GM19193 (cell line): ENCODE measurements around the gene HOXC9.

ENCODE experiments used
- POLR2A ChIP-seq: IDR thresholded peaks from 4 replicates; pipeline ENCODE4 v1.6.1; 2011; ENCODE audit not compliant: insufficient read depth, insufficient read length; ENCODE audit errors: extremely low read depth

Gene HOXC9

GRCh38 chr12:53986686-53987483 lies 13.1 kb upstream of the HOXC9 start:
- TF ChIP-seq POLR2A, result no peak

- no peak for TF ChIP-seq POLR2A
These were observed 12.2 kb upstream of the HOXC9 start for GRCh38 chr12:53987787-53988230.

- TF ChIP-seq POLR2A, result no peak
These were observed 11.3 kb upstream of the HOXC9 start for GRCh38 chr12:53988541-53989226.

DNA sequence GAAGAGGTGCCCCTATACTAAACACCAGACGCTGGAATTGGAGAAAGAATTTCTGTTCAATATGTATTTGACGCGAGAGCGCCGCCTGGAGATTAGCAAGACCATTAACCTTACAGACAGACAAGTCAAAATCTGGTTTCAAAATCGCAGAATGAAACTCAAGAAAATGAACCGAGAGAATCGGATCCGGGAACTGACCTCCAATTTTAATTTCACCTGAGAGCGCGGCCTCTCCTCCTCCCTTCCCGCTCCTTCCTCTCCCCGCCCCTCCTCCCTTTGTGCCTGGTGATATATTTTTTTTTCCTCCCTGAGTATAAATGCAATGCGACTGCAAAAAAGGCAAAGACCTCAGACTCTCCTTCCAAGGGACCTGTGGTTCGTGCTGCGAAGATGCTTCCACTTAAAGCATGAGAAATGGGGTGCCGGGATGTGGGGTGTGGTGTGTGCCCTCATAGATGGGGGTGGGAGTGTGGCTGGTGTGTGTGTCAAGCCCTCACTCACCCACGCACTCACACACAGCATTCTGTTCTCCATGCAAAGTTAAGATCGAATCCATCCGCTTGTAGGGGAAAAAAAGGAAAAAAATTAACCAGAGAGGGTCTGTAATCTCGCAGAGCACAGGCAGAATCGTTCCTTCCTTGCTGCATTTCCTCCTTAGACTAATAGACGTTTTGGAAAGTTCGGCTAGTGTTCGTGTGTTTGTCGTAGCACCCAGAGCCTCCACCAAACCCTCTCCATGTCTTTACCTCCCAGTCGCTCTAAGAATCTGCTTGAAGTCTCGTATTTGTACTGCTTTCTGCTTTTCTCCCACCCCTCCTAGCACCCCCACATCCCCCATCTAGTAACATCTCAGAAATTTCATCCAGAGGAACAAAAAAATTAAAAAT lies 10.5 kb upstream of the HOXC9 start:
- TF ChIP-seq POLR2A, result no peak

DNA sequence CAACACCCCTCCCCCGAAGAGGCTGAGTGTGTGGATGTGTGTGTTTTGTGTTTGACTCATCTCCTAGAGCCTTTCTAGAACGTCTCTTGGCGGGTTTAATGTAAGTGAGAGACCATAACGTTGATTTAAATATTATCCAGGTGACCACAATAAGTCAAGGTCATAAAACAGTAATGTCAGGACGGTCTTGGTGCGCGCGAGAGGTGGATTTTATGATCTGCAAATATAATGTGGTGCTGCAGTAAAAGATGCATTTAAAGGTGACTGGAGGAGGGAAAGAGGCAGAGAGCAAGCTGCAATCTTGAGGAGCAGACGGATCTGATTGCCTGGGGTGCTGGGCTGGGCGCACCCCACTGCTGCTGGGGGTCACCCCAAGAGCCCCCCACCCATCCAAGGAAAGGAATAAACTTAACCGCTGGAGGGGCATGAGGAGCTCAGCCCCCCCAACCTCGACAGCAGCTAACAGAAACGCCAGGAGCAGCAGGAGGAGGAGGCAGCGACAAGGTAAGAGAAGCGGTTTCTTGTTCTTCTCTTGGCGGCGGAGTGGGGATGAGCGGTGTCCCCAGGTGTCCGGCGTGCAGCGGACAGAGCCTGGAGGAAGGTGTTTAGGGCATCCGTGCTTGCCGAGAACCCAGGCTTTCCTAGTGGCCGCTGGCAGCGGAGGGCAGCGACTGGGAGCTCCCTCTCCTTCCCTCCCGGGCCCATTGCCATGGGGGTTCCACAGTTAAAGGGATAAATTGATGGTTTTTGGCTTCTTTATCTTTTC lies 9.5 kb upstream of the HOXC9 start:
- no peak for TF ChIP-seq POLR2A

DNA sequence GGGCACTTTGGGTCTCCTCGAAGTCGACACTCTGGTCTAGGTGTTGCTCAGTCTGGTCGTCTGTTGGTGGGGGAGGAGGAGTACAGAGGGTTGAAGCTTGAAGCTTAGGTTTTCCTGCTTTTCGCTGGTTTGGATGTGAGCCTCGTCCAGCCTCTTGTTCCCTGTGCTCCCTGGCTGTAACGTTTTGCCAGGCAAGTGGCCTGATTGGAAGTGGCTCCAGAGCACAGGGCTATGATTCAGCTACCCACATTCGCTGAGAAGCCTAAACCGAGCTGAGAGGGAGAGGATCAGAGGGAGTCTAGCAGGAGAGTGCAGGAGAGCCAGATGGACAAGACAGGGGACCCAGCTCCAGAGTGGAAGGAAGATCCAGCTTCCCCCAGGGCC lies 8.9 kb upstream of the HOXC9 start:
- TF ChIP-seq POLR2A, result no peak

DNA sequence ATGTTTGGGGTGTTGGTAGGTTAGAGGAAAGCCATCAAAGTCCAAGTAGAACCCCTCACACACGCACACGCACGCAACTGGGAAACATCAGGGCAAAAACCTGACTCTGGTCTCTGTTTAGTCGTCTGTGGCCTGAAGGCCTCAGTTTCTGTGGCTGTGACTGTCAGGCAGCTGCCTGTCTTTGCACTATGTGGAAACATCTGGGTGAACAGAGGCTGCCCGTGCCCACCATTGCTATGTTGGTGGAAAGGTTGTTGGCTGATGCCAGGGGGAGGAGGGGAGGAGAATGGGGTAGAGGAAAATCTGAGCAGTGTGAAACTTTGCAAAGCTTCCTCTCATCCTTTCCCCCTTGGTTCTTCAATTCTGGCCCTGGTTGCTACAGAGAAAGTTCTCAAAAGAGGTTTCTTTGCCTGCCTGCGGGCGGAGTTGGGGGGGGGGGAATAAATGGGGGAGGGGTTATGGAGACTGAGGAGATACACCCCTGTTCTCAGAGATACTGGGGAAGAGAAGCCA lies 7.5 kb upstream of the HOXC9 start:
- no peak for TF ChIP-seq POLR2A

DNA sequence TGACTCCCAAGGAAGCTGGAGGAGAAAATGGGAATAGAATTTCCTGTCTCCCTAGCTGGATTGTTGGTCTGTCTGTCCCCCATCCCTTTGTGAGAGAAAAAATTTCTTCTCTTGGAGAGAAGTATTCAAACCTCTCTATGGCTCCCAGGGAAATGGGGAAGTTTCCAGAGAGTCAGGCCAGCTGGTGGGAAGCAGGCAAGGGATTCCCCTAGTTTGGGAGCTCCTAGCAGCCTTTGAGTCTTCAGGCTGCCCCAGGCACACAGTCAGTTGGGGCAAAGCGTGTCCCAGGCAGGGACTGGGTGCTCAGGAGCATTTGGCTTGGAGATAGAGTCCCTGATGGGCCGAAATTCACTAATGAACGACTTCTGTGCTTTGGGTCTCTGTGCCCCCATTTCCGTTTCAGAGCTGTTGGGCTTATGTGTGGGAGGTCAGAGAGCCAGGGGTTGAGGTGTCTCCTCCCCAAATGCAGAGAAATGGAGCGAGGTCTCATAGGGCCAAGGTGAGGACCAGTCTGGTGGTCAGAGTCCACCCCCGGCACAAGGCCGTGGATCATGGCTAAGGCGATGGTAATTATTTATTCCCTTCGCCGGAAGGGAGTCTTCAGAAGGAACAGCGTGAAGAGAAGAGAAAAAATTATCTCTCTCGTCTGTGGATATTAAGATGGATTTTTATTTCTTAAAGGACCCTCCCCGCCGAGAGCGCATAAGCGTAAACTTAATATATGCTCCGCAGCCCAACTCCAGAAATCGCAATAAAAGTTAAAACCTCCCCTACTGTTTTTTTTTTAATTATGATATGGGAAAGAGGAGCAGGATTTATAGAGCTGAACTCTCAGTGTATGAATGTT lies 6.6 kb upstream of the HOXC9 start:
- no peak for TF ChIP-seq POLR2A

GRCh38 chr12:53994009-53994263 lies 6.0 kb upstream of the HOXC9 start:
- TF ChIP-seq POLR2A, result no peak

DNA sequence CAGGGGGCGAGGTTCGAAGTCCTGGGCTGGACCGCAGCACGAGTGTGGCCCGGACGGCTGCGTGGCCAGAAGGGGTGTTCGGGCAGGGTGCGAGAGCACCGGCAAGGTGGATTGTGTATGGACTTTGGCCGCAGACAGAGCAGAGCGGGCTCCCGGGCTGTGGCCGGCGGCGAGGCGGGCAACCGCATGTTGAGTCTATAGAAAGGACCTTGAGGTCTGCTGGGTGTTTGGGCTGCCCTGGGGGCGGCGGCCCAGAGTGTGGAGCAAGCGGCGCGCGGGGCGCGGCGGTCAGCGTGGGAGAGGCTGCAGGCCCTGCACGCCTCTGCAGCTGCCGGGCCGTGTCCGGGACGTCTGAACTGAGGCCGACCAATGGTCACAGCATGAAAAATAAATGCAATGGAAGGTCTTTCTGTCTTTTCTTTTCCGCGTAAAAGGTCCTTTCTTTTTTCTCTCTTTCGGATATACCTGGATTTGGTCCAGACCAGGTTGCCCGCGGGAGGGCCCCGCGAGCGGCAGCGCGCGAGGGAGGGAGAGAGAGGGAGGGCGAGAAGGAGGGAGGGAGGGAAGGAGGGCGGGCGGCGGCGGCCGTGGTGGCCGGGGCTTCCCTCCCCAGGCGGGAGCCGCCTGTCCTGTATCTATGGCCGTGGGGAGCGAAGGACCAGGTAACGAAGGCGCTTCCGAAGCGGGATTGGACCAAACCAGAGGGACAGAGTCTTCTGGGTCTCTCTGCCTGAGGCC lies 5.5 kb upstream of the HOXC9 start:
- TF ChIP-seq POLR2A, result no peak

DNA sequence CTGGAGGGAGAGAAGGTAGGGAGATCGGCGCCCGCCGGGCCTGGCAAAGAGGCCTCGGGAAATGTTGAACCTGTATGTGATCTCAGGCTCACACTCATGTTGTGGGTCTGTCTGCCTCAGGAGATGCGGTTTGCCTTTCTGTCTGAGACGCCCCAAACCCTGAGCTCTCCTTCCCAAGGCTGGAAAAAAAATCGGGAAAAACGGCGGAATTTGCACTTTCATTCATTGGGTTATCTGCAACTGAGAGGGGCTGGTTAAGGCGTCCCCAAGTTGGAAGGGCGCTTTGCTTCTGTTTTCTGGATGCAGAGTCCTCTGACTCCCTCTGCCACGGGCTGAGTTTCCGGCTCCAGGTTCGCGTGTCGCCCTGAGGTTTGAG lies 5.0 kb upstream of the HOXC9 start:
- no peak for TF ChIP-seq POLR2A

- peak; percentile 28 for TF ChIP-seq POLR2A
These were observed 4.4 kb upstream of the HOXC9 start for GRCh38 chr12:53995378-53996239.

GRCh38 chr12:53996240-53997203 lies 3.4 kb upstream of the HOXC9 start:
- no peak for TF ChIP-seq POLR2A
